Measurements from ENCODE around the gene ITLN2.
"Not testable (repeated sequence)": the region's sequence is repeated elsewhere in the genome, so short reads cannot be mapped to it uniquely, and the experiment has no call there.

Gene ITLN2

GRCh38 chr1:160952129-160952510 lies 2.5 kb downstream of the ITLN2 start:
- no peak for DNase-seq

DNA sequence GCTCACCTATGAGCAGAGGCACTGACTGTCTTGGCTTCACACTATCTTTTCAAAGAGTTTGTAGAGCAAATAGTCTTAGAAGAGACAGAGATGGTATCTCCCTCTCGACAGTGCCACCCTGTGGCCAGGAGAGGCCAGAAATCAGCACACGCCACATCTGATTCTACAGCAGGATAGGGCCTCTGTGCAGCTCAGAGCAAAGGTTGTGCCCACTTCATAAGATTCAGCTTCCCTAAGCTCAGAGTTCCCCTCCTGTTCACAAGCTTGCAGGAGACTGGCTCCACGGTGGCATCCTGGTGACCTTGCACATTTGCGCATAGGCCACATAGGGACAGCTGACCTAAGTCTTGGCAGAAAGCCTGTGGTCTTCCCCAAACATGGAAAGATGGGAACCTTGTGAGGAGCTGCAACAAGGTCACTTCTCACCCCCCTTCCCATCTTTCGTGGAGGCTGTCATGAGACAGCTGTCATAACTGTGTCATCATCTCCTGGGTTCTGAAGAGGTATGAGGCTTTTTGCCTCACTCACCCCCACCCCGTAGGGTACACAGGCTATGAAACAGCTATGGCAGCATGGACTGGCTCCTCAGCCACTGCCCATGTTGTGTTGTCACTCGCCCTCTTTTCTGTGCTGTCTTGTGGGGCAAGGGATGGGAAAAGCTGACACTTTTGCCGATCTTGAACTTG lies 3.0 kb downstream of the ITLN2 start:
- DNase-seq: peak; percentile 68

DNA sequence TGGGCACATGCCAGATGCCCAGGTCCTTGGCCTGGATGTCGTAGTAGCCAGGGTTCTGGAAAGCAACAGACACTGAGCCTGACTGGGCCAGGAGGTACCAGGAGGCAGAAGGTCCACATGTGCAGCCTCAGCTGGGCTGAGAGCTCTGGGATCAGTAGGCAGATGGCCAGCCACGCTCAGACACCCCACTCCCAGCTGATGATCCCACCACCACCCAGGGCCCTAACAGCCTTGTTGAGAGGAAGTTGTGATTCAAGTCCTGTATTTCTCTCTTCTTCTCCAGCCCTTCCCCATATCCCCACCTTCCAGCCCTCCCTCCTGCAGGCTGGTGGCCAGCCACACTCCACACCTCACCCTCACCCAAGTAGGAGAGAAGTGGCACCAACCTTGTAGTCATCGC lies 4.0 kb downstream of the ITLN2 start:
- DNase-seq: no peak

DNA sequence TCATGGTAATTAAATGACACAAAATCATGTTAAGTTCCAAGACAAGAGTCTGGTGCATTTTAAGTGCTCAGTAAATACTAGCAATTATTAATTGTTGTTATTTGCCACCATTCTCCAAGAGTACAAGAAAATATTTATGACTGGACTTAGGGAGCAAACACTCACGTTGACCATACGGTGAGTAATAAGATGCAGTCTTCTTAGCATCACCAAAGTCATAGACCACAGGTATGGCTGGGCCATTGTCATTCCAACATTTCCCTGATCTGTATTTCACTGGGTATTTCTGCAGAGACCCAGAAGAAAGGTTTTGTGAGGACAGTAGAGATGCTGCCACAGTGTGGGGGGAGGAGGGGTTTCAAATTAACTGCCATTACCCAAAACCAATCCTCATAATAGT lies 4.7 kb downstream of the ITLN2 start:
- no peak for DNase-seq

- DNase-seq: not testable (repeated sequence)
Measured at GRCh38 chr1:160949216-160949880, 5.3 kb downstream of the ITLN2 start.

GRCh38 chr1:160947174-160947759 lies 7.3 kb downstream of the ITLN2 start:
- not testable (repeated sequence) for DNase-seq

DNA sequence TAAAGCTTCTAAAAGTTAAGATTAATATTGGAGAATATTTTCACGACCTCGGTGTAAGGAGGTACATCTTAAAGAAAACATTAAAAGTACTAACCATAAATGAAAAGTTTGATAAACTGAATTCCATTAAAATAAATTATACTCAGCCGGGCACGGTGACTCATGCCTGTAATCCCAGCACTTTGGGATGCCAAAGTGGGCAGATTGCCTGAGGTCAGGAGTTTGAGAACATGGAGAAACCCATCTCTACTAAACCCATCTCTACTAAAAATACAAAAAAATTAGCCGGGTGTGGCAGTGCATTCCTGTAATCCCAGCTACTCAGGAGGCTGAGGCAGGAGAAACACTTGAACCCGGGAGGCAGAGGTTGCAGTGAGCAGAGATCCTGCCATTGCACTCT lies 8.7 kb downstream of the ITLN2 start:
- not testable (repeated sequence) for DNase-seq

- DNase-seq: no peak
Measured at GRCh38 chr1:160945079-160945478, 9.5 kb downstream of the ITLN2 start.

DNA sequence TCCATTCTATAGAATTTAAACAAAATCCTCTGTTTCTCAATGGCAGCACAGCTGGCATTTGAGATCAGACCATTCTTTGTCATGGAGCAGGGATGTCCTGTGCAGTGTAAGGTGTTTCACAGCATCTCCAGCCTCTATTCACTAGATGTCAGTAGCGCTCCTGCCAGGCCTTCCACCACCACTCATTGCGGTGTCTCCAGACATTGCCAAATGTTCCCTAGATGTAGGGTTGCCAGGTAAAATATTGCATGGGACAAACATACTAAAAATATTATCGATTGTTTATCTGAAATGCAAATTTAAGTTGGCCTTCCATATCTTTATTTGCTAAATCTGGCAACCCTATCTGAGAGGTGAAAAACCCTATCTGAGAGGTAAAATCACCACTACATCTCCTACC lies 11.7 kb downstream of the ITLN2 start:
- no peak for DNase-seq

- not testable (repeated sequence) for DNase-seq
Measured at GRCh38 chr1:160936666-160937065, 17.9 kb downstream of the ITLN2 start.

DNA sequence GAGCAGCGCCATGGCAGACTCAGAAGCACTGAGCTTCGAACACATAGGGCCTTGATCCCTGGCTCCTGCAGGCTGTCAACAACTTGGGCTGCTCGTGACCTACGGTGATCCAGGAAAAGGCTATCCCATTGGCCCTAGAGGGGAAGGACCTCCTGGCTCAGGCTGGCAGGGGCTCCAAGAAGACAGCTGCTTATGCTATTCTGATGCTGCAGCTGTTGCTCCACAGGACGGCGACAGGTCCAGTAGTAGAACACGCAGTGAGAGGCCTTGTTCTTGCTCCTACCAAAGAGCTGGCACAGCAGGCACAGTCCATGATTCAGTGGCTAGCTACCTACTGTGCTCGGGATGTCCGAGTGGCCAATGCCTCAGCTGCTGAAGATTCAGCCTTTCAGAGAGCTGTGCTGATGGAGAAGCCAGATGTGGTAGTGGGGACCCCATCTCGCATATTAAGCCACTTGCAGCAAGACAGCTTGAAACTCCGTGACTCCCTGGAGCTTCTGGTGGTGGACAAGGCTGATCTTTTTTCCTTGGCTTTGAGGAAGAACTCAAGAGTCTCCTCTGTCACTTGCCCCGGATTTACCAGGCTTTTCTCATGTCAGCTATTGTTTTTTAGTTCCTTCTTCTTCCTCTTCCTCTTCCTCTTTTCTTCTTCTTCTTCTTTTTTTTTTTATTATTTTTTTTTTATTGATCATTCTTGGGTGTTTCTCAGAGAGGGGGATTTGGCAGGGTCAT lies 18.9 kb downstream of the ITLN2 start:
- DNase-seq: no peak

DNA sequence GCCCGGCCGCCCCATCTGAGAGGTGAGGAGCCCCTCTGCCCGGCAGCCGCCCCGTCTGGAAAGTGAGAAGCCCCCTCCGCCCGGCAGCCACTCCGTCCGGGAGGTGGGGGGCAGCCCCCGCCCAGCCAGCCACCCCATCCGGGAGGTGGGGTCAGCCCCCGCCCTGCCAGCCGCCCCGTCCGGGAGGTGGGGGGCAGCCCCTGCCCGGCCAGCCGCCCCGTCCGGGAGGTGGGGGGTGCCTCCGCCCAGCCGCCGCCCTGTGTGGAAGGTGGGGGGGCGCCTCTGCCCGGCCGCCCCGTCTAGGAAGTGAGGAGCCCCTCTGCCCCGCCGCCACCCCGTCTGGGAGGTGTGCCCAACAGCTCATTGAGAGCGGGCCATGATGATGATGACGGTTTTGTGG lies 21.3 kb downstream of the ITLN2 start:
- not testable (repeated sequence) for DNase-seq

DNA sequence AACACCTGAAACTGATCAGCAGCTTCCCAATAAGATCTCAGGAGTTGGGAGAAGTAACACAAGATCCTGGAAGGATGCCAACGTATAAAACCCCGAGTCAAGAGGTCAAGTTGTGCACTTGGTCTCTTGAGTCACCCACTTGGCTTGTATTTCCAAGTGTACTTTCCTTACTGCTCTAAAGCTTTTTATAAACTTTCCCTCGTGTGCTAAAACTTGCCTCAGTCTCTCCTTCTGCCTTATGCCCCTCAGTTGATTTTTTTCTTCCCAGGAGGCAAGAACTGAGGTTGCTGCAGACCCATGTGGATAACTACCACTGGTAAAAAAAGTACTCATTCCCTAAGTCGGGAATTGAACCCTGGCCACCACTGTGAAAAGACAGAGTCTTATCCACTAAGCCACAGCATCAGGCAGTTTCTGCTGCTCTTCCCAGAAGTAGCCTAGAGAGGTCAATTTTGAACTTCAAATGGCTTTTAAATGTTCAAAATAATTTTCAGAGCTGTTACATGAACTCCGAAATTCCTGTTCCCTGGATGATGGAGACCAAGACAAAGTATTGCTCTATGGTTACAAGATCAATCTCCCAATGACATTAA lies 28.9 kb downstream of the ITLN2 start:
- no peak for DNase-seq

DNA sequence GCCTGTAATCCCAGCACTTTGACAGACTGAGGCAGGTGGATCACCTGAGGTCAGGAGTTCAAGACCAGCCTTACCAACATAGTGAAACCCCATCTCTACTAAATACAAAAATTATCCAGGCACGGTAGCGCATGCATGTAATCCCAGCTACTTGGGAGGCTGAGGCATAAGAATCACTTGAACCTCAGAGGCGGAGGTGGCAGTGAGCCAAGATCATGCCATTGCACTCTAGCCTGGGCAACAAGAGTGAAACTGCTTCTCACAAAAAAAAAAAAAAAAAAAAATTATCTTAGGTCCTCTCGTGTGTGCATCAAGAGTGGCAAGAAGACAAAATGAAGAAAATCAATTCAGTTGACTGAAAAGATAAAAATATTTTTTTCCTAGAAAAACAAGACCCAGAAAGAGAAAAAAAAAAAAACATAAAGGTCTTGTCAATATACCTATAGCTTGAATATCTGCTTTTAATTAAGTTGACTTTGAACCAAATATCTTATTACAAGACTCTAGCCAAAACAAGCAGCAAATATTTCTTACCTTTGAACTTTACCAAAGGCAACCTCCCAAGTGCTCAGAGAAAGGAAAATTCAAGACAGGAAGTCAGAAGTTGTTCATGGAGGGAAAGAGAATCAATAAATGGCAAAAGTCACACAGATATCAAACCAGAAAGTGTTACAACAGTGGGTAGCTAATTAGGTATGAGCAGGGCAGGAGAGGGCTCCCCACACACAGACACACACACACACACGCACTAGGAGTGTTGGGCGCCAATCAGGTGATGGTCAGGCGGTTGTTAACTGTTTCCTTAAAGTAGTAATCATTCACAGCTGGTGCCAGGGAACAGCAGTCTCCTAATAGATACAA lies 29.6 kb downstream of the ITLN2 start:
- no peak for DNase-seq

- no peak for DNase-seq
Measured at GRCh38 chr1:160916666-160917065, 37.9 kb downstream of the ITLN2 start.

- DNase-seq: not testable (repeated sequence)
Measured at GRCh38 chr1:160913229-160913628, 41.4 kb downstream of the ITLN2 start.

DNA sequence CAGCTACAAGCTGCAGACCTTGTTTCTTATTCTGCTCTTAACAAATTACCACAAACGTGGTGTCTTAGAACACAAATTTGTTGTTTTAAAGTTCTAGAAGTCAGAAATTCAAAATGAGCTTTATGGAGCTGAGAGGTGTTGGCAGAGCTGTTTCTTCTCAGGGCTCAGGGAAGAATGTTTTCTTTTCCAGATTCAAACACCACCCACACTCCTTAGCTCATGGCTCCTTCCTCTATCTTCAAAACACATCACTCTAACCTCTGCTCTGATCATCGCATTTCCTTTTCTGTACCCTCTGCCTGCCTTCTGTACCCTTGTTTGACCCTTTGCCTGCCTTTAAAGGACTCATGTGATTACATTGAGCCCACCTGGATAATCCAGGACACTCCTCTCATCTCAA lies 42.7 kb downstream of the ITLN2 start:
- no peak for DNase-seq

- no peak for DNase-seq
Measured at GRCh38 chr1:160911441-160911840, 43.2 kb downstream of the ITLN2 start.

- no peak for DNase-seq
Measured at GRCh38 chr1:160910170-160910750, 44.3 kb downstream of the ITLN2 start.

DNA sequence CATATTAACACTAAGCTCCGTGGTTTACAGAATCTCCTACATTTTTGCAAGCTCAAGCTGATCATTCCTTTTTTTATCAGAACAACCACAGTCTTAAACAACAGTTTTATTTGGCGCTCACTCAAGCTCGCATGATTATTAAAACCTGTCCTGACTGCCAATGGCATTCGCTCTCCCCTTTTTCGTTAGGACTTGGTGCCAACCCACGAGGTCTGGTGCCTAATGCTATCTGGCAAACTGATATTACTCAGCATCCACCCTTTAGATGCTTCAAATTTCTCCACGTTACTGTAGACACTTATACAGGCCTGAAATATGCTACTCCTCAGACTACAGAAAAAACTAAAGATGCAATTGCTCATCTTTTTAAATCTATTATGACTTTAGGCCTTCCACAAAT lies 46.6 kb downstream of the ITLN2 start:
- DNase-seq: no peak

- no peak for DNase-seq
Measured at GRCh38 chr1:160905617-160905989, 49.0 kb downstream of the ITLN2 start.
